Measurements from ENCODE around the gene NFIB.

The NFIB gene

GRCh38 chr9:14270358-14271092 is 43.4 kb downstream of the NFIB start:
- in situ Hi-C loops (cut with HindIII; ENCODE audit: low sequenced_read_pairs), result no loop called here
- DNase-seq (ENCODE audit: low read depth), result no peak
- TF ChIP-seq, protein P1, sequence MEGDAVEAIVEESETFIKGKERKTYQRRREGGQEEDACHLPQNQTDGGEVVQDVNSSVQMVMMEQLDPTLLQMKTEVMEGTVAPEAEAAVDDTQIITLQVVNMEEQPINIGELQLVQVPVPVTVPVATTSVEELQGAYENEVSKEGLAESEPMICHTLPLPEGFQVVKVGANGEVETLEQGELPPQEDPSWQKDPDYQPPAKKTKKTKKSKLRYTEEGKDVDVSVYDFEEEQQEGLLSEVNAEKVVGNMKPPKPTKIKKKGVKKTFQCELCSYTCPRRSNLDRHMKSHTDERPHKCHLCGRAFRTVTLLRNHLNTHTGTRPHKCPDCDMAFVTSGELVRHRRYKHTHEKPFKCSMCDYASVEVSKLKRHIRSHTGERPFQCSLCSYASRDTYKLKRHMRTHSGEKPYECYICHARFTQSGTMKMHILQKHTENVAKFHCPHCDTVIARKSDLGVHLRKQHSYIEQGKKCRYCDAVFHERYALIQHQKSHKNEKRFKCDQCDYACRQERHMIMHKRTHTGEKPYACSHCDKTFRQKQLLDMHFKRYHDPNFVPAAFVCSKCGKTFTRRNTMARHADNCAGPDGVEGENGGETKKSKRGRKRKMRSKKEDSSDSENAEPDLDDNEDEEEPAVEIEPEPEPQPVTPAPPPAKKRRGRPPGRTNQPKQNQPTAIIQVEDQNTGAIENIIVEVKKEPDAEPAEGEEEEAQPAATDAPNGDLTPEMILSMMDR (IDR thresholded peaks at IDR 0.05; ENCODE audit: low read depth, low read length, missing control alignments), result no peak
- H3K4me3 ChIP-seq (ENCODE audit: low read depth, low read length), result no peak overlapping the region

DNA sequence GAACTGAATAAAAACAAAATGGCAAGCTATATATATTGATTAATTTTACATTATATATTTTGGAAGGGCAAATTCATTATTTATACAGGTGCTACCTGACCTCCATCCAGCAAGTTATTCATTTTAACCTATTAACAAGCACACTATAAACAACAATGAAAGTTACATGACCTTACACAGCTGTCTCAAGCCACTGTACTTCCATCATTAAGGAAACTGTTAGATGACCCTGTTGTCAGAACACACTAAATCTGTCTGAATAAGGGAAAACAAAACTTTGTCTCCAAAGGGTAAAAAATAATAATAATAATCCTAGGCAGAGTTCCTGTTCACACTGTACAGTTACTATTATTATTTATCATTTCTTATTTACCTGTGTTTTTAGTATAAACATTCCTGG is 44.0 kb downstream of the NFIB start:
- H3K4me3 ChIP-seq (ENCODE audit: low read depth, low read length), result no peak overlapping the region
- in situ Hi-C loops (cut with HindIII; ENCODE audit: low sequenced_read_pairs), result no loop called here
- TF ChIP-seq, protein P1 (IDR thresholded peaks at IDR 0.05; ENCODE audit: low read depth, low read length, missing control alignments), result no peak
- no peak for DNase-seq (ENCODE audit: low read depth)

GRCh38 chr9:14263707-14264483 is 50.0 kb downstream of the NFIB start:
- TF ChIP-seq, protein P1 (IDR thresholded peaks at IDR 0.05; ENCODE audit: low read depth, low read length, missing control alignments), result no peak
- no peak for DNase-seq (ENCODE audit: low read depth)
- no peak overlapping the region for H3K4me3 ChIP-seq (ENCODE audit: low read depth, low read length)
- in situ Hi-C loops (cut with HindIII; ENCODE audit: low sequenced_read_pairs), result no loop called here

DNA sequence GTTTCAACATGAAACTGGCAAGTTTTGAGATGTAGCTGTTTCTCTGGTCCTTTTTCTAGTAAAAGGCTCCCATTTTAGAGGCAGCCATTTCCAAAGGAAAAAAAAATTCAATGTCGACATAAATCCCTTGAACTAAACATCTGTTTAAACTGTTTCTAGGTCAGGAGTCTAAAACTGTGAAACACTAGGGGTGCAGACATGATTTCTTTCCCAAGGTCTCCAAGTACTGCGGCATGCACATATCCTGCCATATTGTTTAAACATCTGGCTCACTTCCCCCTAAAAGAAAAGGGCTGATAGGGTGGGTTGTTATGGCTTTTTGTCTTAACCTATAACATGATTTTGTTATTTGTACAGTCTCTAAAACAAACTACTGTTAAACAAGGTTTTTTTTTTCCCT is 51.1 kb downstream of the NFIB start:
- DNase-seq (ENCODE audit: low read depth), result no peak
- TF ChIP-seq, protein P1 (IDR thresholded peaks at IDR 0.05; ENCODE audit: low read depth, low read length, missing control alignments), result no peak
- in situ Hi-C loops (cut with HindIII; ENCODE audit: low sequenced_read_pairs), result no loop called here
- no peak overlapping the region for H3K4me3 ChIP-seq (ENCODE audit: low read depth, low read length)

- DNase-seq (ENCODE audit: low read depth), result no peak
- in situ Hi-C loops (cut with HindIII; ENCODE audit: low sequenced_read_pairs), result no loop called here
- TF ChIP-seq, protein P1 (IDR thresholded peaks at IDR 0.05; ENCODE audit: low read depth, low read length, missing control alignments), result no peak
- no peak overlapping the region for H3K4me3 ChIP-seq (ENCODE audit: low read depth, low read length)
Observed at GRCh38 chr9:14261616-14262015, 52.3 kb downstream of the NFIB start.

DNA sequence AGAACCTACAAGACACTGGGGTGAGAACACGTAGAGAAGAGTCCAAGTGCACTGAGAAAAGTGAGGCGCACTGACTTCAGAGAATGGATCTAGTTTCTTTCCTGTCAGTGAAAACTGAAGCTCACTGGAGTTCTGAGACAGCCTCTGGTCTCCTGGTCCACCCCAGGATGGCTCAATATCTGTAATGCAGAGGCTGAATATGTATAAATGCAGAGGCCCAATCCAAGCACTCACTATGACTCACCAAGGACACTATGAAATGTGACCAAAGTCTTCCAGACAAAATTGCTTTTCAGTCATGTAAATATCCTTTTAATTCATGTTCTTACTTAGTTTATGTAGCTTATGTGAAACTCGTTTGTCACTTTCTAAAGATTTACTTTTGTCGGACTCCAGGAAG is 53.8 kb downstream of the NFIB start:
- in situ Hi-C loops (cut with HindIII; ENCODE audit: low sequenced_read_pairs), result no loop called here
- no peak overlapping the region for H3K4me3 ChIP-seq (ENCODE audit: low read depth, low read length)
- TF ChIP-seq, protein P1 (IDR thresholded peaks at IDR 0.05; ENCODE audit: low read depth, low read length, missing control alignments), result no peak
- no peak for DNase-seq (ENCODE audit: low read depth)

Measured in astrocyte of the cerebellum (primary cell).